ENCODE data around the gene RGL2. TPM values are rescaled to one million over a fixed set of nuclear protein-coding genes. Genes with fewer than 3 reads are reported as not detected.

The RGL2 gene
- total and polyA plus RNA-seq, 2 of the 13 experiments (the other 11 are each of a cell fraction or from before 2014, with no cell fraction given), result 22.9 to 47.4 TPM

DNA sequence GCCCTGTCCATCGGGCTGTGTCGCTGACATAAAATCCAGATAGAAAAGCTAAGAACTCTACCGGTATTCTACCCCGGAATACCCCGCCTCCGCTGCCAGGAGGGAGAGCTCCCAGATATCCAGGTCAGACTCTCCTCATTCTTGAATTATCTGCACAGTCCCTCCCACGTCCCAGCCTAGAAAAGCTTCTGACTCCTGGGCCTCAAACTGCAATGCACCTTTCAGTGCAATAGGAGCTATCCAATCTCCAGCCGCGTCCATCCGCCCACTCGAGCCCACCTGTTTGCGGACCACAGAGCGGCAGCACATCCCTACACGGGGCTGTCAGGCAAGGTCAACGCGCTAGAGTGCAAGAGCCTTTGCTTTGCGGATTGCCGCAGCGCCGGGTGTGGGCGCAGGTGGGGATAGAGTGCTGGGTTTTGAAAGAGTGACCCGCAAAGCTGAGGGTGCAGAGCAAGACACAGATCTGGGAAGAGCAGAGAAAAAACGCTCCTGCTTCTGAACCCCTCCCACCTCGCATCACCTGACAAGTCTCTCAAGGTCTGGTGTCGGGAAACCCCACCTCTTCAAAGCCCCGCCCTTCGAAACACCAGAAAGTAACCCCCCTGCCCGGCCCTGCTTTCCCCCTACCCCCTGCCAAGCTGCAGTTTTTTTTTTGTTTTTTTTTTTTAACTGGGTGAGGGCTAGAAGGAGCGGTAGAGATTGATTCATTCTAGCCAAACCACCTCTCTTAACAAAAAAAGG, 13.8 kb upstream of the RGL2 start (continued):
- TF ChIP-seq, protein P1, sequence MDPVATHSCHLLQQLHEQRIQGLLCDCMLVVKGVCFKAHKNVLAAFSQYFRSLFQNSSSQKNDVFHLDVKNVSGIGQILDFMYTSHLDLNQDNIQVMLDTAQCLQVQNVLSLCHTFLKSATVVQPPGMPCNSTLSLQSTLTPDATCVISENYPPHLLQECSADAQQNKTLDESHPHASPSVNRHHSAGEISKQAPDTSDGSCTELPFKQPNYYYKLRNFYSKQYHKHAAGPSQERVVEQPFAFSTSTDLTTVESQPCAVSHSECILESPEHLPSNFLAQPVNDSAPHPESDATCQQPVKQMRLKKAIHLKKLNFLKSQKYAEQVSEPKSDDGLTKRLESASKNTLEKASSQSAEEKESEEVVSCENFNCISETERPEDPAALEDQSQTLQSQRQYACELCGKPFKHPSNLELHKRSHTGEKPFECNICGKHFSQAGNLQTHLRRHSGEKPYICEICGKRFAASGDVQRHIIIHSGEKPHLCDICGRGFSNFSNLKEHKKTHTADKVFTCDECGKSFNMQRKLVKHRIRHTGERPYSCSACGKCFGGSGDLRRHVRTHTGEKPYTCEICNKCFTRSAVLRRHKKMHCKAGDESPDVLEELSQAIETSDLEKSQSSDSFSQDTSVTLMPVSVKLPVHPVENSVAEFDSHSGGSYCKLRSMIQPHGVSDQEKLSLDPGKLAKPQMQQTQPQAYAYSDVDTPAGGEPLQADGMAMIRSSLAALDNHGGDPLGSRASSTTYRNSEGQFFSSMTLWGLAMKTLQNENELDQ (CRISPR knock-in tag; IDR thresholded peaks at IDR 0.05; ENCODE audit: borderline replicate concordance), result peak; percentile 17; the same call in 1 of the 2 replicates
- TF ChIP-seq, protein P2, sequence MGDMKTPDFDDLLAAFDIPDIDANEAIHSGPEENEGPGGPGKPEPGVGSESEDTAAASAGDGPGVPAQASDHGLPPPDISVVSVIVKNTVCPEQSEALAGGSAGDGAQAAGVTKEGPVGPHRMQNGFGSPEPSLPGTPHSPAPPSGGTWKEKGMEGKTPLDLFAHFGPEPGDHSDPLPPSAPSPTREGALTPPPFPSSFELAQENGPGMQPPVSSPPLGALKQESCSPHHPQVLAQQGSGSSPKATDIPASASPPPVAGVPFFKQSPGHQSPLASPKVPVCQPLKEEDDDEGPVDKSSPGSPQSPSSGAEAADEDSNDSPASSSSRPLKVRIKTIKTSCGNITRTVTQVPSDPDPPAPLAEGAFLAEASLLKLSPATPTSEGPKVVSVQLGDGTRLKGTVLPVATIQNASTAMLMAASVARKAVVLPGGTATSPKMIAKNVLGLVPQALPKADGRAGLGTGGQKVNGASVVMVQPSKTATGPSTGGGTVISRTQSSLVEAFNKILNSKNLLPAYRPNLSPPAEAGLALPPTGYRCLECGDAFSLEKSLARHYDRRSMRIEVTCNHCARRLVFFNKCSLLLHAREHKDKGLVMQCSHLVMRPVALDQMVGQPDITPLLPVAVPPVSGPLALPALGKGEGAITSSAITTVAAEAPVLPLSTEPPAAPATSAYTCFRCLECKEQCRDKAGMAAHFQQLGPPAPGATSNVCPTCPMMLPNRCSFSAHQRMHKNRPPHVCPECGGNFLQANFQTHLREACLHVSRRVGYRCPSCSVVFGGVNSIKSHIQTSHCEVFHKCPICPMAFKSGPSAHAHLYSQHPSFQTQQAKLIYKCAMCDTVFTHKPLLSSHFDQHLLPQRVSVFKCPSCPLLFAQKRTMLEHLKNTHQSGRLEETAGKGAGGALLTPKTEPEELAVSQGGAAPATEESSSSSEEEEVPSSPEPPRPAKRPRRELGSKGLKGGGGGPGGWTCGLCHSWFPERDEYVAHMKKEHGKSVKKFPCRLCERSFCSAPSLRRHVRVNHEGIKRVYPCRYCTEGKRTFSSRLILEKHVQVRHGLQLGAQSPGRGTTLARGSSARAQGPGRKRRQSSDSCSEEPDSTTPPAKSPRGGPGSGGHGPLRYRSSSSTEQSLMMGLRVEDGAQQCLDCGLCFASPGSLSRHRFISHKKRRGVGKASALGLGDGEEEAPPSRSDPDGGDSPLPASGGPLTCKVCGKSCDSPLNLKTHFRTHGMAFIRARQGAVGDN (CRISPR knock-in tag; IDR thresholded peaks at IDR 0.05), result peak; percentile 72
- TF ChIP-seq ZNF652 (CRISPR knock-in tag; IDR thresholded peaks at IDR 0.05; ENCODE audit: borderline replicate concordance, low read depth) (no peak), RNF2 (conservative IDR thresholded peaks at IDR 0.05; ENCODE audit: low read depth) (0 out of 2 replicates have a peak, but pooled peaks have one; percentile 50), SP1 (IDR thresholded peaks at IDR 0.05) (no peak), SP1 (CRISPR knock-in tag; IDR thresholded peaks at IDR 0.05) (peak; percentile 49; the same call in 1 of the 2 replicates), ZFP90 (CRISPR knock-in tag; IDR thresholded peaks at IDR 0.05; ENCODE audit: borderline replicate concordance) (0 out of 2 replicates have a peak, but pooled peaks have one; percentile 49), KLF16 (CRISPR knock-in tag; IDR thresholded peaks at IDR 0.05) (peak in 1 of 2 experiments; percentile 75; a peak in 2 of 4 replicates), PHF8 (CRISPR knock-in tag; IDR thresholded peaks at IDR 0.05) (no peak; the same call in 1 of the 2 replicates)
- TF ChIP-seq, protein P3, sequence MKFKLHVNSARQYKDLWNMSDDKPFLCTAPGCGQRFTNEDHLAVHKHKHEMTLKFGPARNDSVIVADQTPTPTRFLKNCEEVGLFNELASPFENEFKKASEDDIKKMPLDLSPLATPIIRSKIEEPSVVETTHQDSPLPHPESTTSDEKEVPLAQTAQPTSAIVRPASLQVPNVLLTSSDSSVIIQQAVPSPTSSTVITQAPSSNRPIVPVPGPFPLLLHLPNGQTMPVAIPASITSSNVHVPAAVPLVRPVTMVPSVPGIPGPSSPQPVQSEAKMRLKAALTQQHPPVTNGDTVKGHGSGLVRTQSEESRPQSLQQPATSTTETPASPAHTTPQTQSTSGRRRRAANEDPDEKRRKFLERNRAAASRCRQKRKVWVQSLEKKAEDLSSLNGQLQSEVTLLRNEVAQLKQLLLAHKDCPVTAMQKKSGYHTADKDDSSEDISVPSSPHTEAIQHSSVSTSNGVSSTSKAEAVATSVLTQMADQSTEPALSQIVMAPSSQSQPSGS (CRISPR knock-in tag; IDR thresholded peaks at IDR 0.05), result peak; percentile 68; the same call in 1 of the 2 replicates
- TF ChIP-seq, protein P4, sequence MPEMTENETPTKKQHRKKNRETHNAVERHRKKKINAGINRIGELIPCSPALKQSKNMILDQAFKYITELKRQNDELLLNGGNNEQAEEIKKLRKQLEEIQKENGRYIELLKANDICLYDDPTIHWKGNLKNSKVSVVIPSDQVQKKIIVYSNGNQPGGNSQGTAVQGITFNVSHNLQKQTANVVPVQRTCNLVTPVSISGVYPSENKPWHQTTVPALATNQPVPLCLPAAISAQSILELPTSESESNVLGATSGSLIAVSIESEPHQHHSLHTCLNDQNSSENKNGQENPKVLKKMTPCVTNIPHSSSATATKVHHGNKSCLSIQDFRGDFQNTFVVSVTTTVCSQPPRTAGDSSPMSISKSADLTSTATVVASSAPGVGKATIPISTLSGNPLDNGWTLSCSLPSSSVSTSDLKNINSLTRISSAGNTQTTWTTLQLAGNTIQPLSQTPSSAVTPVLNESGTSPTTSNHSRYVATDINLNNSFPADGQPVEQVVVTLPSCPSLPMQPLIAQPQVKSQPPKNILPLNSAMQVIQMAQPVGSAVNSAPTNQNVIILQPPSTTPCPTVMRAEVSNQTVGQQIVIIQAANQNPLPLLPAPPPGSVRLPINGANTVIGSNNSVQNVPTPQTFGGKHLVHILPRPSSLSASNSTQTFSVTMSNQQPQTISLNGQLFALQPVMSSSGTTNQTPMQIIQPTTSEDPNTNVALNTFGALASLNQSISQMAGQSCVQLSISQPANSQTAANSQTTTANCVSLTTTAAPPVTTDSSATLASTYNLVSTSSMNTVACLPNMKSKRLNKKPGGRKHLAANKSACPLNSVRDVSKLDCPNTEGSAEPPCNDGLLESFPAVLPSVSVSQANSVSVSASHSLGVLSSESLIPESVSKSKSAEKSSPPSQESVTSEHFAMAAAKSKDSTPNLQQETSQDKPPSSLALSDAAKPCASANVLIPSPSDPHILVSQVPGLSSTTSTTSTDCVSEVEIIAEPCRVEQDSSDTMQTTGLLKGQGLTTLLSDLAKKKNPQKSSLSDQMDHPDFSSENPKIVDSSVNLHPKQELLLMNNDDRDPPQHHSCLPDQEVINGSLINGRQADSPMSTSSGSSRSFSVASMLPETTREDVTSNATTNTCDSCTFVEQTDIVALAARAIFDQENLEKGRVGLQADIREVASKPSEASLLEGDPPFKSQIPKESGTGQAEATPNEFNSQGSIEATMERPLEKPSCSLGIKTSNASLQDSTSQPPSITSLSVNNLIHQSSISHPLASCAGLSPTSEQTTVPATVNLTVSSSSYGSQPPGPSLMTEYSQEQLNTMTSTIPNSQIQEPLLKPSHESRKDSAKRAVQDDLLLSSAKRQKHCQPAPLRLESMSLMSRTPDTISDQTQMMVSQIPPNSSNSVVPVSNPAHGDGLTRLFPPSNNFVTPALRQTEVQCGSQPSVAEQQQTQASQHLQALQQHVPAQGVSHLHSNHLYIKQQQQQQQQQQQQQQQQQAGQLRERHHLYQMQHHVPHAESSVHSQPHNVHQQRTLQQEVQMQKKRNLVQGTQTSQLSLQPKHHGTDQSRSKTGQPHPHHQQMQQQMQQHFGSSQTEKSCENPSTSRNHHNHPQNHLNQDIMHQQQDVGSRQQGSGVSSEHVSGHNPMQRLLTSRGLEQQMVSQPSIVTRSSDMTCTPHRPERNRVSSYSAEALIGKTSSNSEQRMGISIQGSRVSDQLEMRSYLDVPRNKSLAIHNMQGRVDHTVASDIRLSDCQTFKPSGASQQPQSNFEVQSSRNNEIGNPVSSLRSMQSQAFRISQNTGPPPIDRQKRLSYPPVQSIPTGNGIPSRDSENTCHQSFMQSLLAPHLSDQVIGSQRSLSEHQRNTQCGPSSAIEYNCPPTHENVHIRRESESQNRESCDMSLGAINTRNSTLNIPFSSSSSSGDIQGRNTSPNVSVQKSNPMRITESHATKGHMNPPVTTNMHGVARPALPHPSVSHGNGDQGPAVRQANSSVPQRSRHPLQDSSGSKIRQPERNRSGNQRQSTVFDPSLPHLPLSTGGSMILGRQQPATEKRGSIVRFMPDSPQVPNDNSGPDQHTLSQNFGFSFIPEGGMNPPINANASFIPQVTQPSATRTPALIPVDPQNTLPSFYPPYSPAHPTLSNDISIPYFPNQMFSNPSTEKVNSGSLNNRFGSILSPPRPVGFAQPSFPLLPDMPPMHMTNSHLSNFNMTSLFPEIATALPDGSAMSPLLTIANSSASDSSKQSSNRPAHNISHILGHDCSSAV (CRISPR knock-in tag; IDR thresholded peaks at IDR 0.05; ENCODE audit: borderline replicate concordance), result no peak

All from HepG2 (cell line).